Measurements from ENCODE around the gene ZNF133.
A peak's percentile ranks its signal among the peaks of the same experiment; 100 is the strongest.
"Not testable (repeated sequence)": the region's sequence is repeated elsewhere in the genome, so short reads cannot be mapped to it uniquely, and the experiment has no call there.

The ZNF133 gene

DNA sequence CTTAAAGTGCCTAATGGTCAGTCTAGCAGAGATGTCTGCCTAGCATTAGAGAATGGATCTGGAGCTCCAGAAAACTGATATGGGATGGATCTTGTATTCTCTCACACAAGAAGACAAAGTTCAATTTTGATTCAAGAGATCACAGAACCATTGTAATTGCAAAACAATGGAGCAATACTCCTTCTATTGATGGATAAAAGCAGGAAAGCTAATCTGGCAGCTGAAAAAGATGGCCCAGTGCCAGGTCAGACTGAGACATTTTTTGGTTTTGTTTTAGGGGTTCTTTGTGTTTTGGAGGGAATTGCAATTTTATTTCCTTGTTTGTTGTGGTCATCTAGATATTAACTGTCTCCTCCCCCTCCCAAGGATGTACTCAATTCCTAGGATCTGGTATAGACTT, 14.6 kb upstream of the ZNF133 start:
- Histone ChIP-seq H3K27me3 (replicated peaks) (peaks cover 2% of the 10 kb centered on the region), H3K4me3 (ENCODE audit: low read depth, low read length) (no peak overlapping the region), H3K27ac (no peak overlapping the region), H3K36me3 (replicated peaks) (no peaks in the 10 kb centered on the region)
- TF ChIP-seq, protein P1, sequence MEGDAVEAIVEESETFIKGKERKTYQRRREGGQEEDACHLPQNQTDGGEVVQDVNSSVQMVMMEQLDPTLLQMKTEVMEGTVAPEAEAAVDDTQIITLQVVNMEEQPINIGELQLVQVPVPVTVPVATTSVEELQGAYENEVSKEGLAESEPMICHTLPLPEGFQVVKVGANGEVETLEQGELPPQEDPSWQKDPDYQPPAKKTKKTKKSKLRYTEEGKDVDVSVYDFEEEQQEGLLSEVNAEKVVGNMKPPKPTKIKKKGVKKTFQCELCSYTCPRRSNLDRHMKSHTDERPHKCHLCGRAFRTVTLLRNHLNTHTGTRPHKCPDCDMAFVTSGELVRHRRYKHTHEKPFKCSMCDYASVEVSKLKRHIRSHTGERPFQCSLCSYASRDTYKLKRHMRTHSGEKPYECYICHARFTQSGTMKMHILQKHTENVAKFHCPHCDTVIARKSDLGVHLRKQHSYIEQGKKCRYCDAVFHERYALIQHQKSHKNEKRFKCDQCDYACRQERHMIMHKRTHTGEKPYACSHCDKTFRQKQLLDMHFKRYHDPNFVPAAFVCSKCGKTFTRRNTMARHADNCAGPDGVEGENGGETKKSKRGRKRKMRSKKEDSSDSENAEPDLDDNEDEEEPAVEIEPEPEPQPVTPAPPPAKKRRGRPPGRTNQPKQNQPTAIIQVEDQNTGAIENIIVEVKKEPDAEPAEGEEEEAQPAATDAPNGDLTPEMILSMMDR (IDR thresholded peaks at IDR 0.05; ENCODE audit: low read depth, low read length, missing control alignments) = no peak
- in situ Hi-C loops (cut with HindIII; ENCODE audit: low pct_ligation_motif_present, low sequenced_read_pairs) = no loop called here
- no peak for DNase-seq

DNA sequence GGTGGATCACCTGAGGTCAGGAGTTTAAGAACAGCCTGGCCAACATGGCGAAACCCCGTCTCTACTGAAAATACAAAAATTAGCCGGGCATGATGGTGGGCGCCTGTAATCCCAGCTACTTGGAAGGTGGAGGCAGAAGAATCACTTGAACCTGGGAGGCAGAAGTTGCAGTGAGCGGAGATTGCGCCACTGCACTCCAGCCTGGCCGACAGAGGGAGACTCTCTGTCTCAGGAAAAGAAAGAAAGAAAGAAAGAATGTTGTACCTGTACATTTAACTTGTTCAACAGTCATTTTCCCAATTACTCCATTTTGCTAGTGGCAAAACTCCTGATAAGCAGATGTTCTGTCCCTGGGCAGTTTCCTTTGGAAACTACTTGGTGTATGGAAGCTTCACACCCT, 12.4 kb upstream of the ZNF133 start:
- DNase-seq; H3K27me3 ChIP-seq (replicated peaks); in situ Hi-C loops (cut with HindIII; ENCODE audit: low pct_ligation_motif_present, low sequenced_read_pairs); H3K36me3 ChIP-seq (replicated peaks); H3K27ac ChIP-seq; H3K4me3 ChIP-seq (ENCODE audit: low read depth, low read length): not testable (repeated sequence)

DNA sequence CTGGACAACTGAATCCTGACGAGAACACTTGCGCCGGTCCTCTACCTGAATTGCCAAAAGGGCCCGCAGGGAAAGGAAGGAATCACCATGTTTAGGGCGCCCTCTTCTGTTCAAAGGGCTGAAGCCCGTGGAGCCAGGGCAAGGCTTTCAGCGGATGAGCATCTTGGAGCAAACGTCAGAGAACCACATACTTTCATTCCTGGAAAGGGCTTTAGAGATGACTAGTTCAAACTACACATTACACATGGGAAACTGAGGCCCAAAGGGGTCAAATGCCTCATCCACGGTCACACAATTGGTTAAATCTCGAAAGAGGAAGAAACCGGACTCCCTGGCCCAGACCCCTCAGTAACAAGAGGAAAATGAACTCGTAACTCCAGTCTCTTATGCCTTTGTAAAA, 11.5 kb upstream of the ZNF133 start:
- in situ Hi-C loops (cut with HindIII; ENCODE audit: low pct_ligation_motif_present, low sequenced_read_pairs) = no loop called here
- no peaks in the 10 kb centered on the region for H3K36me3 ChIP-seq (replicated peaks)
- peaks cover 2% of the 10 kb centered on the region for H3K27me3 ChIP-seq (replicated peaks)
- H3K27ac ChIP-seq = no peak overlapping the region
- TF ChIP-seq, protein P1 (IDR thresholded peaks at IDR 0.05; ENCODE audit: low read depth, low read length, missing control alignments) = peak; percentile 97
- H3K4me3 ChIP-seq (ENCODE audit: low read depth, low read length) = no peak overlapping the region
- DNase-seq = peak; percentile 77

DNA sequence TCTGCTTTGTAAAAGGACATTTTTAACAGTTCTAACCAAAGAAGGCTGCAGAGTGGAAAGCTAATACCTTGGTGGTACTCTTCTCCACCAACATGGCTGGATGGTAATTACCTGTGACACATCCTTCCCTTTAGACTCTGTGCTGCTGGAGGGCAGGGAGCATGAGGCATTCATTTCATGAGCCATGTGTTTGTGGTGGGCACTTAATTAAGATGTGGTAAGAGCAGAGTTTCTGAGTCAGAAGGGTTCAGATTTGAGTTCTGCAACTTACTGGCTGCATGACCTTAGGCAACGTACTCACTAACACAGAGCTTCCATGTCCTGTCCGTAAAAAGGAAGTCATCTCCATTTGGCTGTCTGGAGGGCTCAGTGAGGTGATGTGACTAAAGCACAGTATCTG, 9.1 kb upstream of the ZNF133 start:
- TF ChIP-seq, protein P1 (IDR thresholded peaks at IDR 0.05; ENCODE audit: low read depth, low read length, missing control alignments) = no peak
- no peak for DNase-seq
- Histone ChIP-seq H3K27ac (no peak overlapping the region), H3K27me3 (replicated peaks) (no peaks in the 10 kb centered on the region), H3K36me3 (replicated peaks) (no peaks in the 10 kb centered on the region), H3K4me3 (ENCODE audit: low read depth, low read length) (no peak overlapping the region)
- in situ Hi-C loops (cut with HindIII; ENCODE audit: low pct_ligation_motif_present, low sequenced_read_pairs) = no loop called here

DNA sequence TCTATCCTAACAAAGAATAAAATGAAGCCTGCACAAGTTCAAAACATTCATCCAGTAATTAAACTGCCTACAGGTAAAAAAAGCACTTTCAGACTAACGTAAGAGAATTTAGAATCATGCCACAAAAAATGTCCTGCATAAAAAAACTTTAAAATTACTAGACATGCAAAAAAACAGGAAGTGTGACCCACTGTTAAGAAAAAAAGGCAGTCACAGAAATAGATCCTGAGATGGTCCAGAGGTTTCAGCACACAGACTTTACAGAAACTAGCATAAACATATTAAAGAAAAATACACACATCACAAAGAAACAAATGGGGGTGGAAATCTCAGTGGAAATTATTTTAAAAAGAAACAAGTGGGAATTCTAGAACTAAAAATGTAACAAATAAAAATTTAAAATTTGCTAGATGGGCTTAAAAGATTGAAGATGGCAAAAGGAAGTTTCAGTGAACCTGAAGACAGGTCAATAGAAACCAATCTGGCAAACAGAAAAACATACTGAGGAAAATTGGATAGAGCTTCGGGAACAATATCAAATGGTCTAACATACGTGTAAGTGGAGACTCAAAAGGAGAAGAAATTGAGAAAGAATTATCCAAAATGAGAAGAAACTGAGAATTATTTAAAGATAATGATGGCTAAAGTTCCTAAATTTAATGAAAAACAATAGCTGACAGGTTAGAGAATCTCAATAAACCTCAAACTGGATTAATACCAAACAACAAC, 3.4 kb upstream of the ZNF133 start:
- no peak overlapping the region for H3K27ac ChIP-seq
- H3K4me3 ChIP-seq (ENCODE audit: low read depth, low read length) = no peak overlapping the region
- no peaks in the 10 kb centered on the region for H3K27me3 ChIP-seq (replicated peaks)
- no peaks in the 10 kb centered on the region for H3K36me3 ChIP-seq (replicated peaks)
- in situ Hi-C loops (cut with HindIII; ENCODE audit: low pct_ligation_motif_present, low sequenced_read_pairs) = no loop called here
- TF ChIP-seq, protein P1 (IDR thresholded peaks at IDR 0.05; ENCODE audit: low read depth, low read length, missing control alignments) = no peak
- no peak for DNase-seq

DNA sequence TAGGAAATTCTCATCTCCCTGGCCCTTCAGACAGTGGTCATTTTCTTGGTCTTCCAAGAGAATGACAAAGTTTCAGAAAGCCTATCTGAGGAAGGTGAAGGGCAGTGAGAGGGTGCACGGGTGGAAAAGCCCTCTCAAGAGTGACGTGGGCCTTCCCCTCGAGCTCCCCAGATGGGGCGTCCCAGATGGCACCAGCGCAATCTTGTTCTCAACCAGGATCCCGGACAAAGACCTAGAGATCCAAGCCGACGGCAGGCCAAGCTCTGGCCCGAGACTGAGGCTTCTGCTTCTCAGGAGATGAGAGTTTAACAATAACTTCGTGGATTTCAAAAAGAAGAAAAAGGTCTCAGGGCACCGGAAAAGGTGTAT, 797 bp upstream of the ZNF133 start:
- H3K27ac ChIP-seq = peak overlapping the region; percentile 93
- TF ChIP-seq, protein P1 (IDR thresholded peaks at IDR 0.05; ENCODE audit: low read depth, low read length, missing control alignments) = no peak
- H3K4me3 ChIP-seq (ENCODE audit: low read depth, low read length) = peak overlapping the region; percentile 96
- DNase-seq = no peak
- in situ Hi-C loops (cut with HindIII; ENCODE audit: low pct_ligation_motif_present, low sequenced_read_pairs) = no loop called here
- H3K36me3 ChIP-seq (replicated peaks) = no peaks in the 10 kb centered on the region
- H3K27me3 ChIP-seq (replicated peaks) = no peaks in the 10 kb centered on the region

Measured in brain microvascular endothelial cell (primary cell).